ENCODE measurements around the gene PPFIBP2. TPM values are rescaled to one million over a fixed set of nuclear protein-coding genes. Genes with fewer than 3 reads are reported as not detected.

Gene PPFIBP2
- 11.1 and 17.2 TPM in 2 replicates for total RNA-seq

DNA sequence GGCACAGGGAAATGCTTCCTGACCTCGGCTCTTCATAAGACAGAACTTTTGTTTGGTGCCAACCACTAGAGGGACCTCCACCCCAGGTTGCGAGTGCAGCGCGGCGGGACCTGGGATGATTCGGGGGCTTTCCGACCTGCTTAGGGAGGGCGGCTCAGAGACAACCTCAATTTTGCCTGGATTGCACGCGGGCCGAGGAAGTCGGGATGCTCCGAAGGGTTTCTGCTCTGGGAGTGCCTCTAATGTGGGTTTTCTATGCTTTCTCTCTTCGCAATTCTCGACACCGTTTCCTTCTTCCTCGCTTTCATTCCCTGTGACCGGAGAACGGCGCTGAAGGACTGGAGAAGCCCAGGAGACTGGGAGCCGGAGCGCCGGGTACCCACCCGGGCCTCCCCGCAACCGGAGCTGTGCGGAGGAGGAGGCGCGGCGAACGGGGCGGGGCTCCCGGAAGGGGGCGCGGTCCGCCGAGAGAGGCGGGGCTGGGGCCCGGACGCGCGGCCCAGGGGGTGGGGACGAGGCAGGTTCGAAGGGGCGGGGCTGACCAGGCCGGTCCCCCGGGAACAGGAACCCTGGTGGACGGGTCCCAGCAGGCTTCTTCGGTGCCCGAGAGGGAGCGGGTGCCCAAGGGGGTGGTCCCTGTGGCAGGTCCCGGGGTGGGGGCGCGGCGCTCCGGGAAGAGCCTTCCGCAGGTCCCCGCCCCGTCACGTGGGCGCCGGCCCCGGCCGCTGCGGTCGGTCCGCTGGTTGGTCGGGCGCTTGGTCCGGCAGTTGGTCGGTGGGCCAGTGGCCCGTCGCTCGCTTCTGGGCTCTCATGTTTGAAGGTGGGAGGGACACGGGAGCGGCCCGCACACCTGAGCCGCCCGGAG is at the start of gene PPFIBP2:
TSS of gene PPFIBP2 (plus strand) at position 766 of the 865 bp plus-strand sequence. CDS start 35,477 bp downstream, outside the sequence.

GRCh38 chr11:7485186-7486097 is 28.4 kb upstream of the PPFIBP2 start, which contains the start of gene OLFML1:
OLFML1 (plus strand) TSS chr11:7485506; CDS start chr11:7485876, 370 bp downstream.

DNA sequence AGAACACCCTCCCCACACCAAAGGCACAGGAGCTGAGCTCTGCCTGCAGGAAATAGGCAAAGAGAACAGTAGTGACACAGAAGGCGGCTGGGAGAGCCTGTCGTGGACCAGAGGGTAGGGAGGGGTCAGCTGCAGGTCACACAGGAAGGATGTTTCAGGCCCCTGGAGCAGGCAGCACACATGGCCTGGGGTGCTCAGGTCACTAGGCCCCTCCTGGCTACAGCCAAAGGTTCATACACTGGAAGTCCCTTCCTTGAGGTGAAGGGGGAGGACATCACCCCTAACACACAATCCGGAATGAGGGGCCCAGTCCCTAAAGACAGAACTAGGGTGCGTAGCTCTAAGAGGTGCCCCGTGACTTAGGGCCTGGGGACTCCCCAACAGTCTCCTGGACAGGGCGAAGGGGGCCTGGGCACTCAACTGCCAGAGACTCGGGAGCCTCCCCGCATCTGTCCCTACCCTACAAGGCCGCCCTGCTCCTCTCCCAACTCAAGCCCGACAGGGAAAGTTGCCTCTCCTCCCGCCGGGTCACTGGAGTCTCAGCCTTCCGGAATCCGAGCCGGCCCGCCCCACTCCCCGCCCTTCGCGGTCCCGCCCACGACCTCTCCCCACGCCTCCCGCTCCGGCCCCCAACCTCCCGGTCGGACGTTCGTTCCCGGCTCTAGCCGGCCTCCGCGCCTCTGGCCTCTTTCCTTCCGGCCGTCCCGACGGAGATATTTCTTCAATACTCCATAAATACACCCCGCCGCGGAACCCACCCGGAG is 159.3 kb downstream of the PPFIBP2 start, which contains the start of gene CYB5R2:
TSS of gene CYB5R2 (minus strand) at position 541 of the 764 bp plus-strand sequence. CDS start 675 bp downstream, outside the sequence.

Other genes starting within 250 kb of the PPFIBP2 start
- 3.4 and 51.0 TPM in 2 replicates for gene OLFML1, start 28.5 kb upstream of the PPFIBP2 start, total RNA-seq
- gene CYB5R2, start 159.5 kb downstream of the PPFIBP2 start, total RNA-seq = 2.7 and 4.3 TPM in 2 replicates
- gene OVCH2, start 192.5 kb downstream of the PPFIBP2 start, total RNA-seq = 0.13 TPM in 1 of 2 replicates, not detected in the other

All from smooth muscle cell of the pulmonary artery (primary cell).